GM10847 (cell line): ENCODE results near the gene MYO5C.

Experiments
- POLR2A ChIP-seq: IDR thresholded peaks from 2 replicates; pipeline ENCODE4 v1.6.1; 2011; ENCODE audit not compliant: insufficient read length; ENCODE audit errors: extremely low read depth

Gene MYO5C

DNA sequence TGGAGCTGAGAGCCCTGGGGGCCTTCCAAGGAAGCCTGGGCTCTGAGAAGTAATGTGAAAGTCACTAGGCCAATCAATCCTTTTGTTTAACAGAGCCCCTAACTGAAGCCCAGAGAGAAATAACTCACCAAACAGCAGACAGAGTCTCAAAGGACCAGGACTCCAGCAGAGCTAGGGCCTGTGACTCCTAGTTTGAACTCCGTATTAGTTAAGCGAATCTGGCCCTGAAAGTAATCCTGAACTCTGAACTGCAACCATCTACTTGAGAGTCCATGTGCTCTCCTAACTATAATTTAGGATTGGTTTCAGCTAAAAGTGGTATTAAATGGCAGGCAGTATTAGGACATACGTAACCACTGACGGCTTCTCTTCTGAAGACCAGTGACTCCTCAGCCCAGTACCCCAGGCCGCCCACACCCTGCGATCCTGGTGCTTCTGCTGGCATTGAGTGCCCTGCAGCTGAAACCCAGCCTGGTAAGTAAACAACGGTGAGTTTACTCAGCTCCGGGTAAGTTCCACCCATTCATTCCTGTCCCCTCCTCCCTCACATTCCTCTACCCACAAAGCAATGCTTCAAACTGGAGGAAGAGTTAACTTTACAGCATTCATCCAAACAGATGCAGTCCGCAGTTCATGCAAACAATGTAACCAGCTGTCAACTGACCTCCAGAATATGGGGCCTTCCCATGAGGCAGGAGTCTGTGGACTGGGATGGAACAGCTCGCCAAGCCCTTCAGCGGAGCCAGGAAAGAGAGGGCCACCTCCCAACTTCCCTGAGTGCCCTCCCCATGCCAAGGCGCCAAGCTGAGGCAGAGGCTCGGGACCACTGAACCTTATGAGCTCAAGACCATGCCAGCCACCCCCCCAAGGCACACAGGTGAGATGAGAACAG, 7.3 kb downstream of the MYO5C start:
- TF ChIP-seq POLR2A = no peak

DNA sequence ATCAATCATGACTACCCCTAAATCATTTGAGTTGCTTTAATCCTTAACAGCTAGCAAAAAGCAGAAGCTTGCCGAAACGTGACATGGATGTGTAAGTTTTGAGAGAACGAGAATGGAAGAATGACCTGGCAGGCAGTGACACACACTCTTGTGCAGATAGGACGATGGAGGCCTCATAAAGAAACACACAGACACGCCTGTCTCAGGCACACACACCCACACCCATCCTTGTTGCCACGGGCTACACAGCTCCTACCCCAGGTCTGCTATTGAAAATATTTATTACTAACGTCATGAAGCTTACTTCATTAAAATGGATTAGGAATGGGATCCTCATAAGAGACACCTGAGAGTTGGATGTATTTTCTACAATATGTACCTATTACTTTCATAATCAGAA, 8.5 kb downstream of the MYO5C start:
- TF ChIP-seq POLR2A = no peak

DNA sequence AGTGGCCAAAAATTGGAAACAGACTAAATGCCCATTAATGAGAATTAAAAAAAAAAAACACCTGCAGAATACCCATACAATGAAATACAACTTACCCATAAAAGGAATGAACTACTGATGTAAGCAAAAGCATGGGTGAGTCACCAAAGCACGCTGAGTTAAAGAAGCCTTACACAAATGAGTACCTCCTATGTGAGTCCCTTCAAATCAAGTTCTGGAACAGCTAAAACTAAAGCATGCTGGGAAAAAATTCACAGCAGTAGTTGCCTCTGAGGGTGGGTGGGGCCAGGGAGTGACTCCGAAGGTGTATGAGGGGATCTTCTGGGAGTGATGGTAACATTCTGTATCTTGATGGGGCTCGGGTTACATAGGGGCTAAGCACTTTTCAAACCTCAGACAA, 11.4 kb downstream of the MYO5C start:
- TF ChIP-seq POLR2A = no peak

DNA sequence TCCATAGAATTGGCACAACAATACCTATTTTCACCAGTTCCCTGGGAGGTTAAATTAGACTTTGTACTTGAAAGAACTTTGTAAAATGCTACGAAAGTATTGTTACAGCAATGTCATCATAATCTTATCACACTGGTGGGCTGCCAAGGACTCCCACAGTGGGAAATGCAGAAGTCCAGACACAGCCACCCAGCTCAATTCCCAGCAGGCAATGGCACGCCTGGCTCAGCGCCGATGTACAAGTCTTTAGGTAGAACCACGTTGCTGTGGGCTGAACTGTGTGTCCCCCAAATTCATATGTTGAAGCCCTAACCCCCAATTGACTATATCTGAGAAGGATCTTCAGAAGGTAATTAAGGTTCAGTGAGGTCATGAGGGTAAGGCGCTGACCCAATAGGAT, 12.3 kb downstream of the MYO5C start:
- no peak for TF ChIP-seq POLR2A

DNA sequence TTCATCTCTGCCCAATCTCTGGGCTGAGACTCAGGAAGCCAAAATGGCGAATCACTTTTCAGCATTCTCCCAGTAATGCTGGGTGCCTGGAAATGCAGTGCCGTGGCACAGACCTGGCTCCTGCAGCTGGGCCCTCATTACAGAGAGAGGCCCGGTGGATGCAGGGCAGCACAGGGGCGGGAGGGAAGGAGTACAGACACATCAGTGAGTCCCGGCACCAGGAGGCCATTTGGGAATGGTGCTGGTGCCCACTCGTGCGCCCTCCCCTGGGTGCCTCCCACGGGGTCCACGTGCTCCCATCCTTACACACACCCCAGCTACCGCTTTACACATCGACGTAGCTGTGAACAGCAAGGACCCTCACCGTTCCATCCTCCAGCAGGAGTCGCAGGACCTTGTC, 13.2 kb downstream of the MYO5C start:
- no peak for TF ChIP-seq POLR2A

DNA sequence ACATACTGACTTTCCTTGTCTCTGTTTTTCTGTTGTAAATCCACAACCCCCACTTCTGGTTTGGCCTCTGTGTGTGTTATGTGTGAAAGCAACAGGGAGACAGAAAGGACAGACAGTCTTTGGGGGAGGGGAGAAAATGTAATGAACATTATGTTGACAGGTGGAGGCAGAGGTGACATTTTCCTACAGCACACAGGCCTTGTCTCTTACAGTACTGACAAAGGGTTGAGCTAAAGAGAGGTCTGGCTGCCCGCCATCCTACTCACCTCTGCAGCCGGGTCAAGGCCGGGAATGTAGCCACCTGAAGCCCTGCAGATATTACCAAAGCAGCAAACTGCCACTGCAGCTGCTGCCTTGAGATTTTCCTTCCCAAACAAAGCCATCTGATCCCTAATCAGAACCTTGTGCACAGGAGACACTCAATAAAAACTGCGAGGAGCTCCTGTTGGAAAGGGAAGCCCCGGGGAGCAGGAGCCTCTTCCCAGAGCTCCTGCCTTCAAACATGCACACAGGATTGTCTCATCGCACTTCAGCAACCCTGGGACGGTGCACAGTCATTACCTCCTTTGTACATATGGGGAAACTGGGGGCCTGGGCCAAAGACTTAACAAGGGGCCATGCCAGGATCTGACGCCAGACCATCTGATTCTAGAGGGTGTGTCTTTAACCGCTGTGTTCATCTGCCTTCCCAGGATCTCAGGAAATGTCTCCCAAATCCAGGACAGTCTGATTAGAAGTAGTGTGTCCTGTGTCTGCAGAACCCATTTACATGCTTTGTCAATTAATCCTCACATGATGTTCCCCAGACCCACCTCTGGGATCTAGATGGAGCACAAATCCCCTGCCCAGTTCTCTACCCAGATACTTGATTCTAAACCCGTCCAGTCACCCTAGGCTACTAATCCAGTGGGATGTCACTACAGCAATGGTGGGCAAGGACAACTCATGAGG, 14.2 kb downstream of the MYO5C start:
- no peak for TF ChIP-seq POLR2A

DNA sequence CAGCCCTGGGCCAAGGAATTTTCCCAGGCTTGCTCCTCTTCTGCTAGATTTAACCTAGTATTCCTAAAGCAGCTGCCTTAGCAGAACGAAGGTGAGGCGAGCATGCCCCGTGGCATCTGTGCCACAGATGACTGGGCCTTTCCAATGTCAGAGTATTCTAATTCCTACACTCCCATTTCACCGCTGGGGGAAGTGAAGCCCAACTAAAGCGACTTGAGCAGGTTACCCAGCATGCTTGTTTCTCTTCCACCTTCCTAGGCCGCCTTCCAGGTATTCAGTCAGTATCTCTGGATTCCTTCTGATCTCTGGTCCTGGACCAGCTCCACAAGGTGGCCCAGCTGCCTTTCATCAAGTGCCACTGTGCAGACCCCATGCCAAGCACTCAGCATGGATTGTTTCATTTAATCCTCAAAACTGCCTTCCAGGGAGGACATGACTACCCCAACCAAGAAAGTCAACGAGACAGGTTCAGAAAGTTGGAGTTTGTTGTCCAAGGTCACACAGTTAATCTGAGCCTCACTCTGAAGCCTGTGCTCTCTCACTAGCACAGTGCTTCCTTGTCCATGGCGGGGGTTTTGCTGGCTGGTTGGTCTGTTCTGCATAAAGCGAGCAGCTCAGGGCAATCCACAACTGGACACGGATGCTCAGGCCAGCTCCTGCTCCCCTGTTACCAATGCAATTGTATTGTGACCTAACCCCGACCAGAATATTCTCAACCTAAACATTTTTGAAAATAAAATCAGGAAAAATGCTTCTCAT, 15.1 kb downstream of the MYO5C start:
- TF ChIP-seq POLR2A = no peak

DNA sequence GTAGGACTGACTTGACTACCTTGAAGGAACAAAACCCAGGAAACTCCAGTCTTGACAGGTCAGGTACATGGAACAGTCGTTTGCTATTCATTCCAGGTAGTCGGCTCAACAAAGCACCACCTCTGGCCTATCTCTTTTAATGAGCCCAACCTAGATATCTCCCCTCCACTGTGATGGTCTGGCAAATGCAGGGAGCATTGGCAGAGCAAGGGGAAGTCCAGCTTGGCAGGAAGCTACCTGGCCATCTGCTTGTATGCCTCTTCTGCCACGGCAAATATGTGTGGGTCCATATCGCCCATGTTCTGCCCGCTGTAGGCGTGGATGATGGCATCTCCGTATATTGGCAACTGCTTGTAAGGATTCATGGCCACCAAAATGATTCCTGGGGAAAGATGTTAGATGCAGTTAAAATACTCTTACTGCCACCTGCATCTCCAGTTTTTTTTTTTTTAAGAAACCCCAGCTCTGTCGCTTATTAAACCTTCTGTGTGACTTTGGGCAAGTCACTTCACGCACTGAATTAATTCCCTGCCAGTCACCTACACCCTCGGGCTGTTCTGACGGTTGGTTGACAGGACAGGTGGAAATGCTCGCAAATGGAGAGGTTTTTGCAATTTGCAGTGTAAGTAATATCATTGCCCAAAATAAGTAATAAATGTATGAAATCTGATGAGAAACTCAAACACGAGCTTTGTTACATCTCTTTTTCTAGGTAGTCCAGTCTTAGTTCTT, 16.8 kb downstream of the MYO5C start:
- no peak for TF ChIP-seq POLR2A

DNA sequence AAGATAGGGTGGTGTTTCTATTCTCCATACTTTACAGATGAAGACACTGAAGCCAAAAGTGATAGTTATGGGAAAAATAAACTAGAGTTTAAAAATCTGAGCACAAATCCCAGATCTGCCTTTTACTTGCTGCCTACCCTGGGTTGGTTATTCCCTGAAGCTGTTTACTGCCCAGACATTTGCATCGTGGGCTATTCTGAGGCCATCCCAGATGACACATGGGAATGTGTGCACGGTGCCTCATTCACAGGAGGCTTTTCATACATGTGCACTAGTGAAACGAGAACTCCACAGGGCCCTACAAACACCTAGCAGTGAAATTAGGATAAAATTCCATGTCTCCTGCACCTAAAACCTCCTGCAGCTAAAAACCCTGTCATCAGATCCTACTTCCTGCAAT, 17.5 kb downstream of the MYO5C start:
- no peak for TF ChIP-seq POLR2A

DNA sequence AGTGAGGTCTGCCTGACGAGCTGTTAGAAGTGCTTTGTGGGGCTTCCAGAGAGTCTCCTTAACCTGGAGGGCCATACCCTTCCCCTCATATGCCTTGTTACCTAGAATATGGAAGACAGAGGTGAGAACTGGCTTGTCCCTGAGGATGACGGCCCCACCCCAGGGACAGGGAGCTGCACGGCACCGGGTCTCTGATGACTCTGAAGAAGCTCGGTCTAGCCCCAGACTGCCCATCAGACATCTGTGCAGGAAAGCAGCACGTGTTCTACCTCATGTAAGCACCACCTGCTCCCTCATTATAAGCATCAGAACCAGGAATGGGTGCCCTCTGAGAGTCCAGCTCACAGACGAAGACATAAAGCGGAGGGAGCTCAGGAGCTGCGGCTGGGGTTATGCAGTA, 18.0 kb downstream of the MYO5C start:
- no peak for TF ChIP-seq POLR2A

DNA sequence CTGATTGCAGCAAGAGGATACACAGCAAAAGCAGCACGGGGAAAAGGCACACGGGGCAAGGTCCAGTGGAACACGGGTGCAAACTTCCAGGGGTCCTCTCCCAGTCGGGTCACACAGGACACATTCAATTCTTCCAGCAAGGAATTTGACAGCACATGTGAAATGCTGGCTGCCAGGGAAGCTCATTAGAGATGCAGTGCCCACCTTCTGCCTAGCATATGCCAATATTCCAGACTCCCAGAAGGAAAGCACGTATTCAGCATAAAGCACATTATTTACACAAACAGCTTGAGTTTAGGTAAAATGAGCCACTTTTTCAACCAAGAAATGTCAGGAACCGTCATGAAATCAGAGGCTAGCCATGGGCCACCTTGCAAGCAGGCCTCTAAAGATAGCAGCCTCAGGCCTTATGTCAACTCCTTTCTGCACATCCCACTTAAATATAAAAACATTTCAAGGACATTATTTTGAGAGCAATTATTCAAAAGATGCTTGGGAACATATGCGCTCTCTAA, 19.3 kb downstream of the MYO5C start:
- no peak for TF ChIP-seq POLR2A

DNA sequence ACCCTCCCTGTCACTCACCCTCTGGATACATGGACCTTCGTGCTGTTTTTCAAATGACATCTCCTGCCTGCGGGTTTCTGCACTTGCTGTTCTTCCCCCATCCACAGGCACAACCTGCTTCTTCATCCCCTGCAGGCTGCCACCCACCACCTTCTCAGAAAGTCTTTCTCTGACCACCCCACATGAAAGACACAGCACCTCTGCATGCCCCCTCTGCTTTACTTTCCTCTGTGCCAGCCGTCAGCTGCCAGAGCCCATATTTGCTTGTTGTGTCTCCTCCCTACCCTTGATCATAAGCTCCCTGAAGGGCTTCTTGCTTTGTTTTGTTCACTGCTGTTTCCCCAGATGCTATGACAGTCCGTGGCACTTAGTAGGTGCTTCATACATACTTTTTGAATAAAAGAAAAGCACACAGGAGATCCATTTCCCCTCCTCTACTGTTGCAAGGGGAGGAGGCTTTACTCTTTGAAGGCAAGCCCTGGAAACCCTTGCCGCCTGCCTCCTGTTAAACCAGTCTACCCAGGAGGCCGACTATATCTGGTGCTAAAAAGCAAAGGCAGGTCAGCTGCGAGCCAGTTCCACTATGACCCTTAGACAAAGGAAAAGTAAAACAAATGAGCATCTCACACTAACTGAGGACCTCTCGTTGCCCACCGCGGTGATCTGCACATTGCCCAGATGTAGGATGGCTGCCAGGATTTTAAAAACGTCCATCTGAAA, 31.9 kb downstream of the MYO5C start:
- TF ChIP-seq POLR2A = no peak

DNA sequence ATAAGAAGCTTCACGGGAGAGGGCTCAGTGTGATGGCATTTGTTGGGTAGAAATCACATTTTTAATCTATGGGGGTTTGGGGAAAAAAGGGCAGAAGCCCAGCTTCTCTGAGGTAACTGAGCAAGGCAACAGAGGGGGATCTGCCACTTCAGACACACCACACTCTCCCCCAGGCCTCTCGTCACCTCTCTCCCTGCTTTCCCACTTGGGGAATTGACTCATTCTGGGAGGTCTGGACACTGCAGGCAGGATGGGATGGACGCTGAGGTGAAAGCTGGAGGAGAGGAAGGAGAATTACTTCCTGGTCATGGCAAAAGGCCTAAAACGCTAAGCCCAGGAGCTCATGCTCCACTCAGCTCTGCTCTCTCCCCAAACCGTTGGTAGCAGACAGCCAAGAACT, 33.2 kb downstream of the MYO5C start:
- TF ChIP-seq POLR2A = no peak

DNA sequence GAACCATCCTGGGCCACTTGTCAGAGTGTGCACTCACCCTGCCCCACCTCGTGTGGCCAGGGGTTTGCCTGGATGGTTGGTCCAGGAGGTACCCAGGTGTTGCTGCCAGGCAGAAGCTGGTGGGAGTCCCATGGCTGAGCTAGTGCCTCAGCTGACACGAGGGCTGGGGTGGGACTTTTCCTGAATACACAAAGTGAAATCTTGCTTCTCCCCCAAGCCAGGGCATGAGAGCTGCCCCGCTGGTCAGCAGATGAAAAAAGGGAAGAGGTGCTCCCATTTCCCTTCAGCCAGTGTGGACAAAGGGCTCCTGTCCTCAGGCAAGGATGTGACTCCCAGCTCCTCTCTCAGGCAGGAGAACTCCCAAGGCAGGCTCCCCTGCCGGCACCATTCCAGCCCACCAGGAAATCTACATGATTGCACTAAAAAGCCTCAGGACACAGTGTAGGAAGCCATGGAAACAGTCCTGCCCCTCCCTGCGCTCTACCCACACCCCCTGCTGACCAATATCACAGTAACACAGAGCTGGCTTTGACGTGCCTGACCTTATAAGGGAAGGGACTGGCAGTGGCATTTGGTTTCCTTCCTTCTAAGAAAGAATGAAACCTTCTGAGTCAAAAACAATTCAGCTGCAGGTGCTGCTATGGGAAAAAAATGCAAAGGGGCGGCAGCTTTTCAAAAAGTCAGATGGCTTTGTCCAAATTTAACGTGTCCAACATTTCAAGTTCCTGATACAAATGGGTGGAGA, 33.9 kb downstream of the MYO5C start:
- TF ChIP-seq POLR2A = no peak

DNA sequence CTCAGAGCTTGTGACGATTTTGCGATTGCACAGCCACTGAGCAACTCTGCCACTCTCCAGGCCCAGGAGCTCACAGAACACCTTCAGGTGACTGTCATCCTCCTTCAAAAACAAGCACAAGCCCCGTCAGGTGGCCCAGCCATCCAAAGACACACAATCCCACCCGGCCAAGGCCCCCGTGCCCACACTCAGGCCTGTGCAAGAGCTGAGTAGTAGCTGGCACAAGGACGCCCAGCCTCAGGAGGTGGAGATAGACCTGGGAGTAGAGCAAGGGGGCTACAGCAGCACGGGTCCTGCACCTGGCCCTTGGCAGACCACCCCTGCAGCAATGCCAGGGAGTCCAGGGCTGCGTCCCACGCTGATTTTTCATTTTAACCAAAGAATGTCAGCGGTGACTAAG, 34.6 kb downstream of the MYO5C start:
- no peak for TF ChIP-seq POLR2A
